HUES48 (cell line): Measurements from ENCODE around the gene ZNF503.
"Not testable (repeated sequence)": the region's sequence is repeated elsewhere in the genome, so short reads cannot be mapped to it uniquely, and the experiment has no call there.

Source experiments
- H3K27ac ChIP-seq: one replicate; pipeline ENCODE4 v1.7.0; 2013; ENCODE audit warnings: low read depth, low read length, inconsistent platforms
- H3K27me3 ChIP-seq: 2 replicates; pipeline ENCODE4 v1.6.1; 2013; ENCODE audit warnings: mild to moderate bottlenecking, low read length; ENCODE audit not compliant: control insufficient read depth, insufficient read depth
- H3K36me3 ChIP-seq: 2 replicates; pipeline ENCODE4 v1.6.1; 2013; ENCODE audit warnings: low read length; ENCODE audit not compliant: control insufficient read depth, insufficient read depth
- H3K4me1 ChIP-seq: 2 replicates; pipeline ENCODE4 v1.6.1; 2013; ENCODE audit warnings: mild to moderate bottlenecking, low read length; ENCODE audit not compliant: control insufficient read depth, insufficient read depth
- H3K4me3 ChIP-seq: 2 replicates; pipeline ENCODE4 v1.5.1; 2013; ENCODE audit warnings: mild to moderate bottlenecking, low read depth, low read length
- H3K9ac ChIP-seq: 2 replicates; pipeline ENCODE4 v1.6.1; 2013; ENCODE audit warnings: mild to moderate bottlenecking, low read depth, low read length, moderate library complexity
- H3K9me3 ChIP-seq: 2 replicates; pipeline ENCODE4 v1.6.1; 2013; ENCODE audit warnings: low read length; ENCODE audit not compliant: control insufficient read depth, insufficient read depth

ZNF503 gene

GRCh38 chr10:75359876-75360275 lies 41.7 kb downstream of the ZNF503 start:
- H3K9me3 ChIP-seq, H3K9ac ChIP-seq, H3K27me3 ChIP-seq, H3K36me3 ChIP-seq, H3K4me1 ChIP-seq, H3K4me3 ChIP-seq, H3K27ac ChIP-seq: not testable (repeated sequence)

GRCh38 chr10:75358835-75359421 lies 42.6 kb downstream of the ZNF503 start:
- Histone ChIP-seq H3K27ac (no peak overlapping the region), H3K4me3 (no peak overlapping the region), H3K9me3 (no peaks in the 10 kb centered on the region), H3K9ac (no peak overlapping the region), H3K4me1 (no peaks in the 10 kb centered on the region), H3K27me3 (no peaks in the 10 kb centered on the region; the same call in 1 of the 2 replicates), H3K36me3 (no peaks in the 10 kb centered on the region)

DNA sequence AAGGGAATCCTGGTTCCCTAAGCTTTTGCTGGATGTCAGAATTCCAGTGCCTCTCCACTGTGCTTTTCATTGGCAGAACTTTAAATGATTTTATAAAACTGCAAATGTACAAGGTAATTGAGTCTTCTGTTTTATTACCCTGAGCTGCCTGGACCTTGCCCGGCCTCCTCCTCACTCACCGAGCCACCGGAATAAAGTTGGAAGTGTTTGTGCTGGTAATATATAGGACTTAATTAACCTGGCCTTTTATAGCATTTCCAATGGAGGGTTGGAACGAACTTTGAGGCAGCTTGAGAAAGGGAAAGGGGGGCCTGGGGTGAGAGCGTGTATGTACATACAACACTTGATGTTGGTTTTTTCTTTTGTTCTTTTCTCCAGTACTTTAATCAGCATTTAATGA lies 43.4 kb downstream of the ZNF503 start:
- Histone ChIP-seq H3K4me1 (no peaks in the 10 kb centered on the region), H3K9ac (no peak overlapping the region), H3K27me3 (no peaks in the 10 kb centered on the region; the same call in 1 of the 2 replicates), H3K9me3 (no peaks in the 10 kb centered on the region), H3K36me3 (no peaks in the 10 kb centered on the region), H3K4me3 (no peak overlapping the region), H3K27ac (no peak overlapping the region)

GRCh38 chr10:75357500-75357899 lies 44.1 kb downstream of the ZNF503 start:
- H3K9me3 ChIP-seq: no peaks in the 10 kb centered on the region
- no peaks in the 10 kb centered on the region for H3K36me3 ChIP-seq
- no peak overlapping the region for H3K27ac ChIP-seq
- H3K27me3 ChIP-seq: no peaks in the 10 kb centered on the region; the same call in 1 of the 2 replicates
- no peaks in the 10 kb centered on the region for H3K4me1 ChIP-seq
- H3K4me3 ChIP-seq: no peak overlapping the region
- no peak overlapping the region for H3K9ac ChIP-seq

- H3K36me3 ChIP-seq: no peaks in the 10 kb centered on the region
- no peaks in the 10 kb centered on the region; the same call in 1 of the 2 replicates for H3K27me3 ChIP-seq
- no peak overlapping the region for H3K27ac ChIP-seq
- no peak overlapping the region for H3K9ac ChIP-seq
- H3K9me3 ChIP-seq: no peaks in the 10 kb centered on the region
- no peaks in the 10 kb centered on the region for H3K4me1 ChIP-seq
- H3K4me3 ChIP-seq: no peak overlapping the region
These were observed 45.1 kb downstream of the ZNF503 start for GRCh38 chr10:75356484-75356883.

GRCh38 chr10:75355706-75356105 lies 45.9 kb downstream of the ZNF503 start:
- no peak overlapping the region for H3K27ac ChIP-seq
- no peaks in the 10 kb centered on the region for H3K36me3 ChIP-seq
- no peak overlapping the region for H3K9ac ChIP-seq
- no peaks in the 10 kb centered on the region for H3K4me1 ChIP-seq
- no peaks in the 10 kb centered on the region; the same call in 1 of the 2 replicates for H3K27me3 ChIP-seq
- H3K4me3 ChIP-seq: no peak overlapping the region
- H3K9me3 ChIP-seq: no peaks in the 10 kb centered on the region

DNA sequence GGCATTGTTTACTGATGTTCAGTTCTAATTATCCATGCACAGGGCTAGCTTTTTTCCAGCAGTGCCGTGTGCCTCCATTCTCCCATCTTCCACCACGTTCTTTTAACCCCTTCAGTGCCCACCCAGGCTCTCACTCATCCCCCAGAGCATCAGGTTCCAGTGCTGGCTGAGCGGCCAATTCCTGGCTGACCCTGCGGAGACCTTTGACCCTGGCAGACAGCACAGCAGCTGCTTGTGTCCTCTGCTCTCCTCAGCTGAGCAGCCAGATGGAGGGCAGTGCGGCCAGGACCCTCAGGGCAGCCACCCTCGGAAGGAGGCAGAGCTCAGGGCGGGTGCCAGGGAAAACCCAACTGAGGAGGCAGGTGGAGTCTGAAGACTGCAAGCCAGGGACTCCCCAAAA lies 48.4 kb downstream of the ZNF503 start:
- H3K27me3 ChIP-seq: no peaks in the 10 kb centered on the region; the same call in 1 of the 2 replicates
- H3K4me3 ChIP-seq: no peak overlapping the region
- no peaks in the 10 kb centered on the region for H3K36me3 ChIP-seq
- no peaks in the 10 kb centered on the region for H3K9me3 ChIP-seq
- H3K4me1 ChIP-seq: no peaks in the 10 kb centered on the region
- no peak overlapping the region for H3K9ac ChIP-seq
- no peak overlapping the region for H3K27ac ChIP-seq

- H3K27ac ChIP-seq: no peak overlapping the region
- no peak overlapping the region for H3K9ac ChIP-seq
- H3K9me3 ChIP-seq: no peaks in the 10 kb centered on the region
- no peaks in the 10 kb centered on the region for H3K36me3 ChIP-seq
- no peaks in the 10 kb centered on the region for H3K27me3 ChIP-seq
- H3K4me3 ChIP-seq: no peak overlapping the region
- H3K4me1 ChIP-seq: no peaks in the 10 kb centered on the region
These were observed 48.9 kb downstream of the ZNF503 start for GRCh38 chr10:75352650-75353049.

DNA sequence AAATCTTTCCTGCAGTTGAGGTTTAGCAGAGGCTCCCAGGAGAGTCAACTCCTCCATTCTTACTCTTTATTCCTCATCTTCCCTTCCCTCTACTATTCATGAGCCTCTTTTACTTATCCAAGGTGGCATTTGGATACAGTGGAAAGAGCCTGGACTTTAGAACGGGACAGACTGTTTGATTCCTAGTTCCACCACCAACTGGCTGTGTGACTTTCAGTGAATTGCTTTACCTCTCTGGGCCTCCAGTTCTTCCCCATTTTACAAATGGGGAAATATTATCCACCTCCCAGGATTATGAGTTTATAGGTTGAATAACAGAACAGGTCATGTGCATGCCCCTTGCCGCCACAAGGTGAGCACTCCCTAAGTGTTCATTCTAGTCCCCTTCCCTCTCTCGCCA lies 49.9 kb downstream of the ZNF503 start:
- no peak overlapping the region for H3K9ac ChIP-seq
- no peaks in the 10 kb centered on the region for H3K9me3 ChIP-seq
- H3K4me3 ChIP-seq: no peak overlapping the region
- no peaks in the 10 kb centered on the region for H3K36me3 ChIP-seq
- H3K27ac ChIP-seq: no peak overlapping the region
- H3K27me3 ChIP-seq: no peaks in the 10 kb centered on the region
- no peaks in the 10 kb centered on the region for H3K4me1 ChIP-seq

DNA sequence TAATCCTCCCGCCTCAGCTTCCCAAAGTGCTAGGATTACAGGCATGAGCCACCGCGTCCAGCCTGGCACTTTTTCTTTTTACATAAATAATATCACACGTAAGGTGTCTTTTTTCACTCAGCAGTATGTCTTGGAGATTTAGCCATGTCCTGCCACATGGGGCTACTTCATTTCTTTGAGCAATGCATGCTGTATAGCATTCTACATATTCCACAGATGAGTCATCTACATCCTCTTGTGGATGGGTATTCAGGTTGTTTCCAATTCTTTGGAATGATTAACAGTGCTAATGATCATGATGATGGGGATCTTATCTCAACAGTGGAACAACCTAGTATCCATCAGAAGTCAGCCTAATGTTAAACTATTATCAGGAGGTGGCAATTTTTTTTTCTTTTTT lies 50.8 kb downstream of the ZNF503 start:
- H3K9me3 ChIP-seq: no peaks in the 10 kb centered on the region
- H3K27me3 ChIP-seq: no peaks in the 10 kb centered on the region
- no peaks in the 10 kb centered on the region for H3K4me1 ChIP-seq
- no peak overlapping the region for H3K27ac ChIP-seq
- no peak overlapping the region for H3K4me3 ChIP-seq
- H3K9ac ChIP-seq: no peak overlapping the region
- H3K36me3 ChIP-seq: no peaks in the 10 kb centered on the region
